ENCODE results near the gene HOXA3. TPM values are rescaled to one million over a fixed set of nuclear protein-coding genes. Genes with fewer than 3 reads are reported as not detected.

HOXA3 gene
- total RNA-seq, 2 experiments from 2014 or later, result not detected

DNA sequence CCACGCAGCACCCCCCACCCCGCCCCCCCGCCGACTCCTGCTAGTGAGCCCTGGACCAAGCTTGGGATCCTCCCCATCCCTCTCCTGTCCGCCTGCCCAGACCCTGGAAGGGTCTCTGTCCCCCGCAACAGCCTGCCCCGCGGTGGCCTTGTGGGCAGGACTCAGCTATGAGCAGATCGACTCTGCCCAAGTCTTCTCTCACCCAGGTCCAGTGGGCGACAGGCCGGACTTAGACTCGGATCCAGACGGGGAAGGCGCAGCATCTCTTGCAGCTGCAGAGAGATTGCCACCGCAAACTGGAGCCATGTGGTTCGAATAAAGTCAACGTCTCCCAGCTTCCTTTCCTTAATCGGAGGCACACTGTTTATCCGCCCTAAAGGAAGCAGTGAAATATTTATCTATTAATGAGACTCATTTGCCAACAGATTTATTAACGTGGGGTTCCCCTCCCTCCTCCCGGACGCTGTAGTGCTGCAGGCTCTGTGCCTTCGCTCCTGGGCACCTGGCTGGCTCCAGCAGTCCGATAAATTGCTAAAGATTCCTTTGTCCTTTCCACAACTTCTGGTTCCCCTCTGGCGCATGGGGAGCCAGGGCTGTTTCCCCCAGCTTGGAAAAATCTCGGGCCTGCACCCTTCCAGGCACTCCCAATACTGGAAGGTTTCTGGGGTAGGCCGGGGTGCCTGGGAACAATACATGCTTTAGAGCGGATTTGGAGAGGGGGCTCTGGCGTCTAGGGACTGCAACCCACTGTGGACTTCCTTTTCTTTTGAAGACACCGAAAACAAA is 4.7 kb upstream of the HOXA3 start:
- Mint-ChIP-seq H3K27ac (peak overlapping the region; percentile 57), H3K9me3 (ENCODE audit: low read depth) (no peaks in the 10 kb centered on the region), H3K4me1 (peaks cover 19% of the 10 kb centered on the region), H3K27me3 (peaks cover 87% of the 10 kb centered on the region), H3K4me3 (no peak overlapping the region), H3K36me3 (peaks cover 1% of the 10 kb centered on the region)
- CTCF ChIA-PET, result interaction anchor here (0.7 to 1.5 kb wide), 3 partner anchors 9 to 23 kb away, joined by 3 to 6 read pairs (median 3); partner anchors contain the start of gene HOXA9
- ATAC-seq (no peak), DNase-seq (no peak)

DNA sequence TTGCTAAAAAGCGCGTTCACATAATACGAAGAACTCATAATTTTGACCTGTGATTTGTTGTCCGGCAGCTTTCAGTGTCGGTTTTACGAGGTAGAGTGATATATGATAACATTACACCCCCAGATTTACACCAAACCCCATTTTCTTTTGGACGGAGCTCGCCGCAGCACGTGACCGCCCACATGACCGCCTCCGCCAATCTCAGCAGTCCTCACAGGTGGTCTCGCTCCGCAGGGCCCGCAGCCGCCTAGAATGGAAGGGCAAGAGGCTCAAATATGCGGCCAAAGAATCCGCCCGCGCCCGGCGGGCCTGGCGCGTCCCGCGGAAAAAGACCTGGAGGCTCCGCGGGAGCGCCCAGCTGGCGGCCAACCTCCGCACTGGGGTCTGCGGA is 4.1 kb upstream of the HOXA3 start, which contains the start of gene HOXA7:
TSS of gene HOXA7 (minus strand) at position 168 of the 391 bp plus-strand sequence. CDS start at position 38, 130 bp downstream.
- CTCF ChIA-PET, result interaction anchor here (1.5 kb wide), 1 partner anchor 9 kb away, joined by 6 read pairs; the partner anchor contains the start of gene HOXA9
- ATAC-seq (no peak), DNase-seq (no peak)
- Mint-ChIP-seq H3K9me3 (ENCODE audit: low read depth) (no peaks in the 10 kb centered on the region), H3K4me3 (peak within 1 kb of the TSS; percentile 36), H3K36me3 (peaks cover 3% of the 10 kb centered on the region), H3K4me1 (peaks cover 25% of the 10 kb centered on the region), H3K27me3 (peaks cover 89% of the 10 kb centered on the region), H3K27ac (peak within 1 kb of the TSS; percentile 64)

DNA sequence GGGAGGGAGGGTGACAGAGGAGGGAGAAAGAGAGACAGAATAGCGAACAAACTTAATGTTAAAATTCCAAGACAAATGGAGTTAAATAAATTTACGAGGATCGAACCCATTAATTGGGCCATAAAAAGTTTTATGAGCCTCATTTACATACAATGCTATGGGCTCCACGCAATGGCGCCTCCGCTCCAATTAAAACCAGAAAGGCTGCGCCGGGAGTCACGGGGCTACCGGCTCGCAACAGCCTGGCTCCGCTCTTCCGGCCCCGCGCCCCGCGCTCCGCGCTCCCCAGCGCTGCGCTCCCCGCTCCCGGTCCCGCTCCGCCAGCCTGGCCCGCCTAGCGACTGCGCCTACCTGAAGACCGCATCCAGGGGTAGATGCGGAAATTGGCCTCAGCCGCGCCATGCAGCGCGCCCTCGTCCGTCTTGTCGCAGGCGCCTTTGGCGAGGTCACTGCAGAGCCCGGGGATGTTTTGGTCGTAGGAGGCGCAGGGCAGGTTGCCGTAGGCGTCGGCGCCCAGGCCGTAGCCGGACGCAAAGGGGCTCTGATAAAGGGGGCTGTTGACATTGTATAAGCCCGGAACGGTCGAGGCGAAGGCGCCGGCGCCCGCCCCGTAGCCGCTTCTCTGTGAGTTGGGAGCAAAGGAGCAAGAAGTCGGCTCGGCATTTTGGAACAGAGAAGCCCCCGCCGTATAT is 3.6 kb upstream of the HOXA3 start:
- Mint-ChIP-seq H3K36me3 (peaks cover 3% of the 10 kb centered on the region), H3K27me3 (peaks cover 92% of the 10 kb centered on the region), H3K4me3 (peak overlapping the region; percentile 36), H3K4me1 (peaks cover 28% of the 10 kb centered on the region), H3K27ac (peak overlapping the region; percentile 64), H3K9me3 (ENCODE audit: low read depth) (no peaks in the 10 kb centered on the region)
- CTCF ChIA-PET, result interaction anchor here (1.2 to 1.5 kb wide), 3 partner anchors 10 to 53 kb away, joined by 3 to 6 read pairs (median 4); partner anchors contain the start of gene HOXA9
- ATAC-seq, result no peak
- no peak for DNase-seq

DNA sequence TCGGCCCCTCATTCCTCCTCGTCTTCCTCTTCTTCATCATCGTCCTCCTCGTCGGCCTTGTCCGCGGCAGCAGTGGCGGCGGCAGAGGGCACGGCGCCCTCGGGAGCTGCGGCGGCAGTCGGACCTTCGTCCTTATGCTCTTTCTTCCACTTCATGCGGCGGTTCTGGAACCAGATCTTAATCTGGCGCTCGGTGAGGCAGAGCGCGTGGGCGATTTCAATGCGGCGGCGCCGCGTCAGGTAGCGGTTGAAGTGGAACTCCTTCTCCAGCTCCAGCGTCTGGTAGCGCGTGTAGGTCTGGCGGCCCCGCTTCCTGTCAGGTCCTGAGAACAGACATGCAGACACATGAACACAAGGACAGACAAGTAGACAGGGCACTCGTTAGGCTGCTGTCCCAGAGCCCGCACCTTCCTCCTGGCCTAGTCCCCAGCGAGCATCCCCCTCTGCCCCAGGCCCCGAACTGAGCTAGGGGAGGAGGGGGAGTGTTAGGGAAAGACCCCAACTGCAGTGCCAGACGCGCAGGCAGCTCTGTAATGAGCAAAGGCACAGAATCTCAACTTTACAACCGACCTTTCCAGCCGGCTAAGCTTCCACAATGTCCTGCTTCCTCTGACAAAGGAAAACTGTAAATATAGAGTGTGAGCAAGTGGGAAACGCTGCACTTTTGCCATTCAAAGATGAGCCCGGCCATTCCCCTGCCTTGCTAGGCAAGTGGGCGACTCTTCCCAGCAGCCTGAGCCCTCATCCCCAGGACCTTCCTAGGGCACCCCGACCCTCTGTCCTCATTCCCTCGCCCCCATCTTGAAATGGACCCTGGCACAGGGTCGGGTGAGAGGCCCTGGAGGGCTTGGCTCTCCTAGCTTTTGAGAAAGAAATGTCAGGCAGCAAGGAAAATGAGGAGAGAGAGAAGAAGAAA is 2.8 kb upstream of the HOXA3 start:
- ATAC-seq (no peak), DNase-seq (no peak)
- H3K4me3 Mint-ChIP-seq, result no peak overlapping the region
- peaks cover 3% of the 10 kb centered on the region for H3K36me3 Mint-ChIP-seq
- H3K27me3 Mint-ChIP-seq, result peaks cover 94% of the 10 kb centered on the region
- no peaks in the 10 kb centered on the region for H3K9me3 Mint-ChIP-seq (ENCODE audit: low read depth)
- CTCF ChIA-PET, result interaction anchor here (1.2 to 1.3 kb wide), 2 partner anchors 41 to 54 kb away, joined by 3 to 4 read pairs; no protein-coding TSS in a partner anchor
- peaks cover 31% of the 10 kb centered on the region for H3K4me1 Mint-ChIP-seq
- H3K27ac Mint-ChIP-seq, result peak overlapping the region; percentile 64

DNA sequence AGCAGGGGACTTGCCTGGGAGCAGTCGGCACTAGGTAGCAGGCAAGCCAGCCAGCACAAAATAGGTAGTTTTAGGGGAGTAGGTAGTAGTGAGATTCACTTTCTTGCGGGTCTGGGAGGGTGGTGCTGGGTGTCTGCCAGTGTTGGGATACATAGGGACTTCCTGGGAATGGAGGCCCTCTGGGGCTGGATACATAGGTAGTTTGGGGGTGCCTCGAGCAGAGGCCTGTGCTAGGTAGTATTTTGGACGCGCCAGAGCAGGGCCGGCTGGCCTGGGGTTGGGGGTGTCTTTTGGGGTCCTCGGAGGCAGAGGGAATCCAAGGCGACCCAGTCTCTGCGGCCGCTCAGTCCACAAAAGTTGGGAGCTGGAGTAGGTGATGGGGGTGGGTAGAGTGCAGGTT is 2.0 kb upstream of the HOXA3 start:
- Mint-ChIP-seq H3K36me3 (peaks cover 3% of the 10 kb centered on the region), H3K4me1 (peaks cover 27% of the 10 kb centered on the region), H3K27ac (no peak overlapping the region), H3K27me3 (peaks cover 92% of the 10 kb centered on the region), H3K9me3 (ENCODE audit: low read depth) (no peaks in the 10 kb centered on the region), H3K4me3 (no peak overlapping the region)
- no peak for ATAC-seq
- no peak for DNase-seq
- CTCF ChIA-PET, result interaction anchor here (1.2 to 1.3 kb wide), 2 partner anchors 42 to 55 kb away, joined by 3 to 4 read pairs; no protein-coding TSS in a partner anchor

DNA sequence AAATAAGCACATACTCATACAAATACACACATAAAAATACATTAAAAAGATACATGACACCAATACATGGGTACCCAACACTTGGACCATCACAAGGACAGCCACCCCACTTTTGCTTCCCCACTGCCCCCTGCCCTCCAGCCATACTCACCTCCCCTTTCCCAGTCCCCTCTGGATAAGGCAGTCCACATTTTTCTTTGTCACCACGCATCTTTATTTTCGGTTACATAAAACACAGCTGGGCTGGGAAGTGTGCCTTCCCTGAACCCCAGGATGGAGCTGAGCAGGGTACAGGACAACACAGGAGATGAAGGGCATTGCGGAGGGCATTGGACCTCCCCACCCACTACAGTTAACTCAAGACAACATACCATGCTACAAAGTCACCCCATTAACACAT is 1.1 kb upstream of the HOXA3 start:
- Mint-ChIP-seq H3K27ac (no peak overlapping the region), H3K36me3 (peaks cover 3% of the 10 kb centered on the region), H3K4me1 (peaks cover 26% of the 10 kb centered on the region), H3K9me3 (ENCODE audit: low read depth) (no peaks in the 10 kb centered on the region), H3K27me3 (peaks cover 92% of the 10 kb centered on the region), H3K4me3 (no peak overlapping the region)
- ATAC-seq, result no peak
- DNase-seq, result no peak
- CTCF ChIA-PET, result interaction anchor here (0.6 to 0.7 kb wide), 2 partner anchors 92 to 925 kb away, joined by 3 read pairs; no protein-coding TSS in a partner anchor

DNA sequence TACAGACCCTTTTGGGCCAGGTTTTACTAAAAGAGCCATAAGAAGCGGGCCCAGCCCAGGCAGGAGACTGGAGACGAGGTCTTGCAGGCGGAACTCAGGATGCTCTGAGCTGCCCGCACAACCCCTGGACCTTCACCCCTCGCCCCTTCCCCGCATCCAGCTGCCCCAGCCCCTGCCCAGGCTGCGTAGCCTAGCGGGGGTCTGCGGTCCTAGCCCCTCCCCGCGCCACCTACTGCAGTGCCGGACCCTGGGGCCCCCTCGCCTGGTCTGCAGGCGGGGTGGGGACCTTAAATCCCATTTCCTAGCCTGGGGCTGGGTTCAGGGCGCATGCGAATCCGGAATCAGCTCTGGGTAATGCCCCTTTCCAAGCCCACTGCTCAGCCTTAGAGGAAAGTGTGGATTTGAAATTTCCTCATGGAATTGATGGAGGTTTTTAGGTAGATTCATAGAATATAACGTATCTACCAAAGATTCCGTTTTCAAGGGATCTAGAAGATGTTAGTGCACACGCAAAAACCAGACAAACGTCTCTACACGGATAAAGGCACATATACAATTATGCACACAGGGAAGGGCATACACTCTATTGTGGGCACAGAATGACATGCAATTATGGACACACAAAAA is 546 bp upstream of the HOXA3 start:
- Mint-ChIP-seq H3K4me3 (no peak overlapping the region), H3K27ac (no peak overlapping the region), H3K9me3 (ENCODE audit: low read depth) (no peaks in the 10 kb centered on the region), H3K36me3 (peaks cover 1% of the 10 kb centered on the region), H3K4me1 (peaks cover 29% of the 10 kb centered on the region), H3K27me3 (peaks cover 92% of the 10 kb centered on the region)
- DNase-seq, result no peak
- CTCF ChIA-PET, result interaction anchor here (0.6 to 1.2 kb wide), 3 partner anchors 8 to 926 kb away, joined by 3 to 5 read pairs (median 3); no protein-coding TSS in a partner anchor
- ATAC-seq, result no peak

DNA sequence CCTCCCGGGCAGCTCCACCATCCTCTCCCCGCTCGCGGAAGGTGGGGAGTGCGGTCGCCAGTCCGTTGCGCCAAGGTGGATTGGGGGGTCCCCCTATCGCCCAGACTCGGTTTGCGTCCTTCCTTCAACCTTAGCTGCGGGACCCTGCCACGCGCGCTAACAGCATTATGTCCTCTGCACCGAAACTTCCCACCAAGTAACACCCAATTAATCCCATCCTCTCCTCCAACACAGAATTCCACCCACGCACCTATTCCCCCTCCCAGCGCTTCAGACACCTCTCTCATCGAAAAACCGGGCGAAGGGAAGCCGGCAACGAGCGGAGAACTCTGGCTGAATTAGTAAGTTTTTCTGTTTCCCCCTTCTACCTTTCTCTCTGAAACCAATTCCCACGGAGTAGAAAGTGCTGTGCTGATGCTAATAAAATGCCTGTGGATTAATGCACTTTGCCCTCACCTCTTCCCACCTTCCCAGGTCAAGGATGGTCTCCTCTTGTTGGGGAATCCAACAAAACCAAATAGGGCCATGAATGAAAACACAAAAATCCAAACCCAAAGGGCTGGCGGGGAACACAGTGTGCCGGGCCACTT is 947 bp downstream of the HOXA3 start:
- H3K4me1 Mint-ChIP-seq, result peaks cover 29% of the 10 kb centered on the region
- H3K36me3 Mint-ChIP-seq, result peaks cover 1% of the 10 kb centered on the region
- H3K27me3 Mint-ChIP-seq, result peaks cover 93% of the 10 kb centered on the region
- no peak for DNase-seq
- no peak for ATAC-seq
- no peak overlapping the region for H3K27ac Mint-ChIP-seq
- CTCF ChIA-PET, result interaction anchor here (0.9 to 3.6 kb wide), 13 partner anchors 10 to 782 kb away, joined by 3 to 25 read pairs (median 4); partner anchors contain the start of gene HOXA4
- peak overlapping the region; percentile 51 for H3K4me3 Mint-ChIP-seq
- no peaks in the 10 kb centered on the region for H3K9me3 Mint-ChIP-seq (ENCODE audit: low read depth)

DNA sequence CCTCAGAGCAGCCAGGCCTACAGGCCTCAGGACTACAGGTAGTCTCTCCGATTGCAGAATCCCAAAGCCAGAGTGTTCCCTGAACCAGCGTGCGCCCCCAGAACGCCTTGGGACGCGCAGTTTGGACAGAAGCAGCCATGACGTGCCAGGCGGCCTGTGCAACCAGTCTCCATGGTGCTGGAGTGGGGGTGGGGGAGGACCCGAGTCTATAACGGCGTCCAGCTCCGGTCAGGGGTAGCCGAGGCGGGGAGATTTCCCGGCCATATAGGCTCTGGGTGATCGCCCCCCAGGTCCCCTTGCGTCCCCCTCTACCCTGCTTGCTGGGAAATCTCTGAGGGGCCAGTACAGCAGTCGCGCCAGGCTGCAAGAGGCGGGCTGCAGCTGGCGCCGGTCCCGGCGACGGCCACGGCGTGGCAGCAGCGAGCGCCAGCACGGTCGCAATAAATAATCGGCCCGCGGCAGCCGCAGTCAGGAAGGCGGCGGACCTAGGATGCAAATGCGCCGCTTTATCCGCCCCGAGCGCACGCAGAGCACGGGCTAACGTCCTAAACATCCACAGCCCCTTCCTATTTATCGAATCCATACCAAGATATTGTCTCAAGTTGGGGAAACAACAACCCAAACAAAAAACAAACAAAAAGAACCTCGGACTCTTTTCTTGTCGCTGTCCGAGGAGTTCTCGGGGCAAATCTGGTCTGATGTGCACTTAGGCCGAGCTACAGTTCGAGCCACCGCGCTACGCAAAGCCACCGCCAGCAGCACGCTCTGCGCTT is 1.6 kb downstream of the HOXA3 start:
- ATAC-seq (peak; percentile 85), DNase-seq (peak; percentile 70)
- Mint-ChIP-seq H3K27ac (no peak overlapping the region), H3K4me1 (peaks cover 29% of the 10 kb centered on the region), H3K4me3 (peak overlapping the region; percentile 51), H3K9me3 (ENCODE audit: low read depth) (no peaks in the 10 kb centered on the region), H3K27me3 (peaks cover 94% of the 10 kb centered on the region), H3K36me3 (peaks cover 1% of the 10 kb centered on the region)
- CTCF ChIA-PET, result interaction anchor here (0.7 to 3.6 kb wide), 18 partner anchors 10 to 781 kb away, joined by 3 to 25 read pairs (median 4); partner anchors contain the start of gene HOXA4

DNA sequence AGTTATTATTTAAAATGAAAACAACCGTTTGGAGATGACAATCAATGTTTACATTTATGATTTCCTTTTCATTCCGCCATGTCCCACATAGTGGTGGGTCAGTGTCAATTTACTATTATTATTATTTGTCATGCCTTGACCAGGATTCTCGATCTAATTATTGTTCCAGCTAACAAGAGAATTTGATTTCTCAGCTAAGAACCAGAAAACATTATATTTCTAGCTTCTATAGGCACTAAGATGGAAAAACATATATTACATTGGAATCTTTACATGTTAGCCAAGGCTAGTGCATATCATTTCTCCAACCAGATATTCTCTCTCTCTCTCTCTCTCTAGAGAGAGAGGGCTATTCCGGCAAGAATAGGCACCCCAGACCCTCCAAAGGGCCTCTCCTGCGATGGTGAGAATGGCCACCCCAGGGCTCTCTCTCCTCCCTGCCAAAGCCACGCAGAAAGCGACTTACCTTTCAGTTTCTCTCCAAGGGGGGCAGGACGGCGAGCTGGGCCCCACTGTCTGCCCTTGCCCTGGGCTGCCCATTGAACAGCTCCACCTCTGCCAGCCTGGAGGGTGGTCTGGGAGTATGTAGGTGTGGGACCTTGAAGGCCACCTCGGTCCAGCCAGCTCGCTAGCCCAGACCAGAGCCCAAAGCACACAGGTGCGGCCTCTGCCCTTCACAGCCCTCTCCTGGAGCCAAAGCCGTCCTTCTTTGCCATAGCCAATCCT is 2.4 kb downstream of the HOXA3 start:
- CTCF ChIA-PET, result interaction anchor here (0.7 to 3.6 kb wide), 15 partner anchors 11 to 773 kb away, joined by 3 to 25 read pairs (median 4); partner anchors contain the start of gene HOXA4
- Mint-ChIP-seq H3K4me1 (peaks cover 24% of the 10 kb centered on the region), H3K27ac (no peak overlapping the region), H3K4me3 (no peak overlapping the region), H3K36me3 (peaks cover 1% of the 10 kb centered on the region), H3K9me3 (ENCODE audit: low read depth) (no peaks in the 10 kb centered on the region), H3K27me3 (peaks cover 90% of the 10 kb centered on the region)
- DNase-seq, result no peak
- no peak for ATAC-seq

Measured in activated CD8-positive, alpha-beta memory T cell treated with anti-CD3 and anti-CD28 coated beads, Interleukin-2, amount 10 ng/mL, durations not matched to agents 7 days and 5 days (primary cell).